G401 (cell line): ENCODE measurements around the gene PSMA2. TPM values are rescaled to one million over a fixed set of nuclear protein-coding genes. Genes with fewer than 3 reads are reported as not detected.

Source experiments
- total RNA-seq: library from RNA; depleted of rRNA; stranded (reverse); fragments of >200 nt; shearing (Covaris generic); gene quantifications from 2 replicates; pipeline ENCODE4 v1.2.3, GENCODE V29; 2014; rRNA removed

The PSMA2 gene
- total RNA-seq, 1 experiment from 2014 or later = 235 TPM

Other genes starting within 250 kb of the PSMA2 start
- gene C7orf25, start 20.1 kb downstream of the PSMA2 start, total RNA-seq = 1.5 and 7.0 TPM in 2 replicates
- 84.9 and 111 TPM in 2 replicates for gene MRPL32, start 202 bp upstream of the PSMA2 start, total RNA-seq
- not detected in 2 replicates for gene HECW1, start 180.5 kb upstream of the PSMA2 start, total RNA-seq